Cardiac muscle cell (in vitro differentiated cells and primary cell): ENCODE data around the gene KCNK17. TPM values are rescaled to one million over a fixed set of nuclear protein-coding genes. Genes with fewer than 3 reads are reported as not detected.

ENCODE experiments used
- DNase-seq, 2 donors: peaks; one replicate each; pipeline versions ENCODE4 v3.0.0 to v3.0.0-alpha.2; 2010 to 2017; ENCODE audit warnings: low read depth in 1 of 2, low spot score in 1 of 2
- H3K27ac ChIP-seq: fragments of 200-600 bp; sonication (generic); 2 replicates; pipeline ENCODE4 v1.5.1; 2016
- H3K27me3 ChIP-seq: fragments of 200-600 bp; sonication (generic); 2 replicates; pipeline ENCODE4 v1.6.0; 2016; ENCODE audit warnings: control low read depth
- H3K36me3 ChIP-seq: fragments of 200-600 bp; sonication (generic); 2 replicates; pipeline ENCODE4 v1.5.1; 2016; ENCODE audit warnings: control low read depth
- H3K4me1 ChIP-seq: fragments of 200-600 bp; sonication (generic); 2 replicates; pipeline ENCODE4 v1.8.1; 2017; ENCODE audit warnings: low read depth, mild to moderate bottlenecking, mixed run types
- H3K4me3 ChIP-seq: fragments of 200-600 bp; sonication (generic); 2 replicates; pipeline ENCODE4 v1.5.1; 2016; ENCODE audit warnings: mild to moderate bottlenecking
- H3K9me3 ChIP-seq: fragments of 200-600 bp; sonication (generic); 2 replicates; pipeline ENCODE4 v1.5.1; 2017; ENCODE audit warnings: low read depth, mild to moderate bottlenecking, control low read depth
- polyA plus RNA-seq: library from polyadenylated mRNA; unstranded; fragments of >200 nt; fragmentation: Nextera tagmentation; extraction: Ambion mirVana; gene quantifications from 2 replicates; pipeline ENCODE4 v1.2.1, GENCODE V29; 2016
- total RNA-seq: library from RNA; depleted of rRNA; stranded (reverse); fragments of >200 nt; gene quantifications from 2 replicates; pipeline ENCODE4 v1.2.3, GENCODE V29; 2016
- TF ChIP-seq, protein P1 (sequence below): IDR thresholded peaks from 2 replicates; pipeline ENCODE4 v1.5.1; 2012; ENCODE audit warnings: low read depth, mild to moderate bottlenecking, low read length

KCNK17 gene
- total and polyA plus RNA-seq, 2 experiments from 2014 or later = not detected

DNA sequence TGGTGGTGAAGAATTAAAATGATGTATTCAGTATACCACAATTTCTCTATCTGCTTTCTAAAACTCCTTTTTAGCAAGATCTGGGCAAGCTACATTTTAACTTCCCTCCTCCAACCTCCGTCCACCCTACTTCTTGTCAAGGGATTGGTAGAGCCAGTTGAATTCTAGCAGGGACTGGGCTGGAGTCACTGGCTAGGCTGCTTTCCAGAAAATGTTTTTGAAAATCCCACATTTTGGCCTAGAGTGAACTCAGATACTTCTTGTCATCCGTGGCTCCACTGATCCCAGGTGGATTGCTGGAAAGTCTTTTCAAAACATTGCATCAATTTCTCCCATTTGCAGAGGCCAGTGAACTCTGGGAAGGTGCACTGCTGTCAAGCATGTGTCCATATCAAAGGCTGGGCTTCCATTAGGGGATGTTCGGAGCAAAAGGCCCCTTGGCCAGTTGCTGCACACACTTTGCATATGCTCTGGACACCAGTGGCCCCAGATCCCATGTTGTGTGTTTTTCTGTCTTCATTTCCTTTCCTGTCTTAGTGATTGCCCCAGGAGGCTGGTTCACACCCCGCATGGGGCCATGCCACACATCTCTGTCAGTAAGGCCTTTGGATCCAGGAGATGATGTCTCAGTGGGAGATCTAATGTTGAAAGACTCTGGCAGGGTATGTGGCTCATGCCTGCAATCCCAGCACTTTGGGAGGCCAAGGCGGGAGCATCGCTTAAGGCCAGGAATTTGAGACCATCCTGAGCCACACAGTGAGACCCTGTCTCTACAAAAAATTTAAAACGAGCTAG is 19.6 kb upstream of the KCNK17 start:
- TF ChIP-seq, protein P1, sequence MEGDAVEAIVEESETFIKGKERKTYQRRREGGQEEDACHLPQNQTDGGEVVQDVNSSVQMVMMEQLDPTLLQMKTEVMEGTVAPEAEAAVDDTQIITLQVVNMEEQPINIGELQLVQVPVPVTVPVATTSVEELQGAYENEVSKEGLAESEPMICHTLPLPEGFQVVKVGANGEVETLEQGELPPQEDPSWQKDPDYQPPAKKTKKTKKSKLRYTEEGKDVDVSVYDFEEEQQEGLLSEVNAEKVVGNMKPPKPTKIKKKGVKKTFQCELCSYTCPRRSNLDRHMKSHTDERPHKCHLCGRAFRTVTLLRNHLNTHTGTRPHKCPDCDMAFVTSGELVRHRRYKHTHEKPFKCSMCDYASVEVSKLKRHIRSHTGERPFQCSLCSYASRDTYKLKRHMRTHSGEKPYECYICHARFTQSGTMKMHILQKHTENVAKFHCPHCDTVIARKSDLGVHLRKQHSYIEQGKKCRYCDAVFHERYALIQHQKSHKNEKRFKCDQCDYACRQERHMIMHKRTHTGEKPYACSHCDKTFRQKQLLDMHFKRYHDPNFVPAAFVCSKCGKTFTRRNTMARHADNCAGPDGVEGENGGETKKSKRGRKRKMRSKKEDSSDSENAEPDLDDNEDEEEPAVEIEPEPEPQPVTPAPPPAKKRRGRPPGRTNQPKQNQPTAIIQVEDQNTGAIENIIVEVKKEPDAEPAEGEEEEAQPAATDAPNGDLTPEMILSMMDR = no peak
- Histone ChIP-seq H3K9me3 (no peaks in the 10 kb centered on the region), H3K4me1 (peaks cover 3% of the 10 kb centered on the region), H3K27me3 (no peaks in the 10 kb centered on the region), H3K4me3 (no peak overlapping the region), H3K27ac (no peak overlapping the region), H3K36me3 (no peaks in the 10 kb centered on the region)
- no peak for DNase-seq

DNA sequence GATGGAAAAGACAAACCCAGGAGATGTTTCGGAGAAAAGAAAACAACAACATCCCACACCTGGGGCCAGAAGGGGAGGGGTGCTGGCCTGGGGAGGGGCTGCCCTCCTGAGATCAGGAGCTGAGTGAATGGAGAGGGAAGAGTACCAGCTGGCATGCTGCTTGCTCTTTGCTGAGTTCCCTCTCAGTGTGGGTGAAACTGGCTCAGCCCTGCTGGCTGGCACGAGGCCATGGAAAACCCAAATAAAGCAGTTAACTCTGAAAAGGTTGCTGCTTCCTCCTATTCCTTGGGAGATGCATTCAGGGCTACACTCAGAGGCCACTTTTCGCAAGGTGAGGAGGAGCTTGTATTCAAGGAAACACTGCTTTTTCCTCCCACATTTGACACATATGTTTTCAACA is 16.3 kb upstream of the KCNK17 start:
- no peak overlapping the region for H3K27ac ChIP-seq
- no peaks in the 10 kb centered on the region for H3K36me3 ChIP-seq
- H3K4me3 ChIP-seq = no peak overlapping the region
- H3K27me3 ChIP-seq = no peaks in the 10 kb centered on the region
- TF ChIP-seq, protein P1 = no peak
- DNase-seq = no peak
- no peaks in the 10 kb centered on the region for H3K9me3 ChIP-seq
- H3K4me1 ChIP-seq = peaks cover 6% of the 10 kb centered on the region

DNA sequence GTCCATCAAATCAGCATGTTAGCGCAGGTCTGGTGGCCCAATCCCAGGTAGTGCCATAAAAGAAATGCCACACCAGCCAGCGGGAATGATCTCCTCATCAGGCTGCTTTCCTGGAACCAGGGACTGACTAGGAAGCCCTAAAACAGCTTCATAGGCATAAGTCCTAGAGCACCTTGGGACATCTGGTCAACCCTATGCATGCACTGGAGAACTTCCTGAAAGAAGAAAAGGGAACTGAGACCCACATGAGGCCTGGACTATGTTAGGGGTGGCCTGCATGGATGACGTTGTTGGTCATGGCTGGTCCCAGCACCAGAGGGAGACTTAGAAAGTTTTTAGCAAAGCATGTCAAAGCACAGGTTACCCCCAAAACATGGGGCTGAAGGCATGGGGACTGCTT is 15.8 kb upstream of the KCNK17 start:
- TF ChIP-seq, protein P1 = no peak
- Histone ChIP-seq H3K9me3 (no peaks in the 10 kb centered on the region), H3K27me3 (no peaks in the 10 kb centered on the region), H3K4me1 (peaks cover 6% of the 10 kb centered on the region), H3K4me3 (no peak overlapping the region), H3K27ac (no peak overlapping the region), H3K36me3 (no peaks in the 10 kb centered on the region)
- no peak for DNase-seq

DNA sequence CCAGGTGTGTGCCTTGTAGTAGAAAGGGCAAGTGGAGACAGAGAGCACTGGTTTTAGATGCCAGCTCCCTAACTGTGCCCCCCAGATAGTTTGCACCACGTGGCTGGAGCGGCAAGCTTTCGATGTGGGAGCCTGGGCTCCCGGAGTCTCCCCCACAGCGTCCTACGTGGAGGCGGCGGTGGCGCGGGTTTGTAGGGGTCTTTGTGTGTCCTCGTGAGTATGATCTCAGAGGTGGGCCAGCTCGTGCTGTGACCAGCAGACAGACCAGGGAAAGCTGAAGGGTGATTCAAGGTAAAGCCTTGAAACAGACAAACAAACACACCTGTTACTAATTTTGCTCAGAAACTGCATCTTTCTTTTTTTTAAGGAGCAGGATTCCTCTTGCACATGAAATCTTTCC is 13.8 kb upstream of the KCNK17 start:
- no peaks in the 10 kb centered on the region for H3K27me3 ChIP-seq

DNA sequence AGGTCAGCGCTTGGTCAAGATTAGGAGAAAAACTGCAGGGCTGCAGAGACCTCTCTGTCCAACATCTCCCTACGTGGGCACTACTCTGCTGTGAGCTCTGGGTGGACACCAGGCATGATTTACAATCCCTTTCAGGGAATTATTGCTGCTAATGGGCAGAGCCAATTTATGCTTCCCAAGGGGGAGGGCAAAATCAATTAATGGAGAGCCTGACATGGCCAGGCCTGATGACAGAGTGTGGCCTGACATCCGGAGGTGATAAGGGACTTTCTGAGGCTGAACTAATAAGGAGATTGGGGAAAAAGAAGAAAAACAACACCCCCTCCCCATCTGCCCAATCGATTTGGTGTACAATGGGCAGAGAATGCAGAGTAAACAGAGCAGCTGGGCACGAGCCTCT is 13.3 kb upstream of the KCNK17 start:
- no peak overlapping the region for H3K4me3 ChIP-seq
- no peak overlapping the region for H3K27ac ChIP-seq
- no peaks in the 10 kb centered on the region for H3K9me3 ChIP-seq
- no peaks in the 10 kb centered on the region for H3K36me3 ChIP-seq
- TF ChIP-seq, protein P1 = no peak
- DNase-seq = no peak
- H3K4me1 ChIP-seq = peaks cover 6% of the 10 kb centered on the region
- no peaks in the 10 kb centered on the region for H3K27me3 ChIP-seq

More for the DNA sequence above, 13.8 kb upstream of the KCNK17 start:
- H3K36me3 ChIP-seq = no peaks in the 10 kb centered on the region
- no peak for DNase-seq
- no peak overlapping the region for H3K27ac ChIP-seq
- H3K9me3 ChIP-seq = no peaks in the 10 kb centered on the region
- H3K4me1 ChIP-seq = peaks cover 6% of the 10 kb centered on the region
- no peak overlapping the region for H3K4me3 ChIP-seq
- TF ChIP-seq, protein P1 = no peak
